Activated effector memory CD4-positive, alpha-beta T cell treated with Interleukin-2 at 50 U/mL for 16 hours (primary cell): ENCODE data around the gene FHIT.

Experiments used
- DNase-seq: peaks from one replicate; pipeline ENCODE4 v3.0.0-alpha.2; 2020

Gene FHIT

GRCh38 chr3:59769127-59769750 is 1482.0 kb downstream of the FHIT start:
- DNase-seq: no peak

- no peak for DNase-seq
Measured at GRCh38 chr3:59766200-59766872, 1484.9 kb downstream of the FHIT start.

GRCh38 chr3:59764171-59764570 is 1487.1 kb downstream of the FHIT start:
- DNase-seq: no peak

GRCh38 chr3:59762941-59763340 is 1488.3 kb downstream of the FHIT start:
- DNase-seq: no peak

GRCh38 chr3:59759298-59760031 is 1491.8 kb downstream of the FHIT start:
- DNase-seq: no peak

GRCh38 chr3:59758672-59759071 is 1492.6 kb downstream of the FHIT start:
- DNase-seq: no peak

- no peak for DNase-seq
Measured at GRCh38 chr3:59756934-59757333, 1494.3 kb downstream of the FHIT start.

- no peak for DNase-seq
Measured at GRCh38 chr3:59754456-59755129, 1496.7 kb downstream of the FHIT start.

- DNase-seq: no peak
Measured at GRCh38 chr3:59753808-59754450, 1497.3 kb downstream of the FHIT start.

- no peak for DNase-seq
Measured at GRCh38 chr3:59752925-59753324, 1498.3 kb downstream of the FHIT start.

GRCh38 chr3:59751606-59752005 is 1499.6 kb downstream of the FHIT start:
- no peak for DNase-seq

- DNase-seq: no peak
Measured at GRCh38 chr3:59750391-59750790, 1500.9 kb downstream of the FHIT start.

- no peak for DNase-seq
Measured at GRCh38 chr3:59749291-59749690, 1502.0 kb downstream of the FHIT start.

GRCh38 chr3:59746585-59746984 is 1504.7 kb downstream of the FHIT start:
- DNase-seq: no peak

GRCh38 chr3:59737241-59737640 is 1514.0 kb downstream of the FHIT start:
- no peak for DNase-seq

GRCh38 chr3:59734061-59734460 is 1517.2 kb downstream of the FHIT start:
- no peak for DNase-seq

GRCh38 chr3:59733041-59733809 is 1518.0 kb downstream of the FHIT start:
- no peak for DNase-seq

GRCh38 chr3:59731943-59732342 is 1519.3 kb downstream of the FHIT start:
- DNase-seq: no peak

GRCh38 chr3:59730591-59730990 is 1520.7 kb downstream of the FHIT start:
- no peak for DNase-seq

- no peak for DNase-seq
Measured at GRCh38 chr3:59728587-59728908, 1522.7 kb downstream of the FHIT start.

GRCh38 chr3:59727902-59728586 is 1523.2 kb downstream of the FHIT start:
- DNase-seq: no peak

- no peak for DNase-seq
Measured at GRCh38 chr3:59726279-59726678, 1525.0 kb downstream of the FHIT start.
